Lower leg skin (tissue), 3 donors: ENCODE results near the gene OTUD7B.

Source experiments
- POLR2A ChIP-seq, 2 donors: fragments of 450-650 bp; IDR thresholded peaks; one replicate each; pipeline ENCODE4 v1.6.1; 2016 to 2017; ENCODE audit warnings: antibody characterized with exemption in 2 of 2, mild to moderate bottlenecking in 1 of 2, moderate library complexity in 1 of 2
- TF ChIP-seq, protein P1 (sequence below), 3 donors: fragments of 450-650 bp; IDR thresholded peaks; one replicate each; pipeline ENCODE4 v1.5.1; 2016; ENCODE audit warnings: antibody characterized with exemption in 3 of 3, mild to moderate bottlenecking in 3 of 3, moderate library complexity in 2 of 3

DNA sequence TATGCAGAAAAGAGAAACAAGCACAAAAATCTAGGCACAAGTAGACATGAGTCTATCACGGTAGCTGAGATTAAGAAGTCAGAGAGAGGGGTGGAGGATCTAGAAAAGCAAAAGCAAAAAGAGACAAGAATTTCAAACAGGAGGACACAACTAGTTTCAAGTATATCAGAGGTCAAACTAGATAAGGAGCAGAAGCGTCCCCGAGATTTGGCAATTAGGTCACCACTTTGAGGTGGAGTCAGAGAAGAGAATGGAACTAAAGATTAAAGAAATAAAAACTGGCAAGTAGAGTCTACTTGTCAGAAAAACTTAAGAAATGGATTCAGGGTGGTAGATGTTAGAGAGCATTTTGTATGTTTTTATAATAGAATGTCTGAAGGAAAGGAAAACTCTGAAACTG, 85.2 kb downstream of the OTUD7B start:
- TF ChIP-seq, protein P1, sequence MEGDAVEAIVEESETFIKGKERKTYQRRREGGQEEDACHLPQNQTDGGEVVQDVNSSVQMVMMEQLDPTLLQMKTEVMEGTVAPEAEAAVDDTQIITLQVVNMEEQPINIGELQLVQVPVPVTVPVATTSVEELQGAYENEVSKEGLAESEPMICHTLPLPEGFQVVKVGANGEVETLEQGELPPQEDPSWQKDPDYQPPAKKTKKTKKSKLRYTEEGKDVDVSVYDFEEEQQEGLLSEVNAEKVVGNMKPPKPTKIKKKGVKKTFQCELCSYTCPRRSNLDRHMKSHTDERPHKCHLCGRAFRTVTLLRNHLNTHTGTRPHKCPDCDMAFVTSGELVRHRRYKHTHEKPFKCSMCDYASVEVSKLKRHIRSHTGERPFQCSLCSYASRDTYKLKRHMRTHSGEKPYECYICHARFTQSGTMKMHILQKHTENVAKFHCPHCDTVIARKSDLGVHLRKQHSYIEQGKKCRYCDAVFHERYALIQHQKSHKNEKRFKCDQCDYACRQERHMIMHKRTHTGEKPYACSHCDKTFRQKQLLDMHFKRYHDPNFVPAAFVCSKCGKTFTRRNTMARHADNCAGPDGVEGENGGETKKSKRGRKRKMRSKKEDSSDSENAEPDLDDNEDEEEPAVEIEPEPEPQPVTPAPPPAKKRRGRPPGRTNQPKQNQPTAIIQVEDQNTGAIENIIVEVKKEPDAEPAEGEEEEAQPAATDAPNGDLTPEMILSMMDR (IDR thresholded peaks at IDR 0.05) = no peak
- TF ChIP-seq POLR2A (IDR thresholded peaks at IDR 0.05) = no peak
